ENCODE data around the gene UBA1. TPM values are rescaled to one million over a fixed set of nuclear protein-coding genes. Genes with fewer than 3 reads are reported as not detected.

The UBA1 gene
- total and polyA plus RNA-seq, 4 experiments from 2014 or later, result 129 to 167 (median 142) TPM

GRCh38 chrX:47218280-47218919 lies 24.8 kb downstream of the UBA1 start, which contains the start of gene CDK16:
CDK16 (plus strand) TSS chrX:47218681; CDS start chrX:47223558, 4,877 bp downstream.
- H3K36me3 Mint-ChIP-seq, result peaks cover 23 to 51% of the 10 kb centered on the region in 2 donors
- intact Hi-C loops (cut with micrococcal nuclease), result loop anchor here (1.0 to 5.0 kb wide), 7 partner anchors 15 to 434 kb away; partner anchors contain the start of genes ELK1, UBA1, USP11 and ZNF41
- DNase-seq, result peak; percentile 76 to 94 (median 89)

GRCh38 chrX:47218920-47219815 lies 25.5 kb downstream of the UBA1 start:
- CTCF ChIA-PET (ENCODE audit: partially characterized antibody), result no interaction called here
- Histone ChIP-seq H3K4me1 (ENCODE audit: insufficient read depth, low read length) (peaks cover 30% of the 10 kb centered on the region), H3K36me3 (ENCODE audit: insufficient read depth, low read length) (peaks cover 24% of the 10 kb centered on the region), H3K27me3 (ENCODE audit: insufficient read depth, low read length) (no peaks in the 10 kb centered on the region), H3K9me3 (ENCODE audit: control insufficient read depth in 1 of 2, low read length in 2 of 2) (no peaks in the 10 kb centered on the region), H3K4me3 (ENCODE audit: low read length in 2 of 2) (peak overlapping the region; percentile 42 to 70), H3K27ac (ENCODE audit: low read depth, low read length) (peak overlapping the region; percentile 99)
- intact Hi-C loops (cut with micrococcal nuclease), result loop anchor here (1.0 to 5.0 kb wide), 7 partner anchors 14 to 433 kb away; partner anchors contain the start of genes ELK1, UBA1, USP11 and ZNF41
- peaks cover 26 to 56% (median 41%) of the 10 kb centered on the region in 4 donors for H3K4me1 Mint-ChIP-seq
- DNase-seq, result peak in 2 of 5 donors; percentile 13 to 18
- H3K27me3 Mint-ChIP-seq, result no peaks in the 10 kb centered on the region
- H3K9me3 Mint-ChIP-seq, result peaks cover 0 to 3% (median 0%) of the 10 kb centered on the region in 8 donors
- peaks cover 25 to 53% of the 10 kb centered on the region in 2 donors for H3K36me3 Mint-ChIP-seq
- POLR2A ChIA-PET (ENCODE audit: partially characterized antibody), result interaction anchor here (0.8 to 7.0 kb wide), 9 partner anchors 11 to 328 kb away, joined by 3 to 85 read pairs (median 6); partner anchors contain the start of genes NDUFB11, RBM10 and USP11
- peak overlapping the region; percentile 89 to 97 (median 94) for H3K4me3 Mint-ChIP-seq
- peak overlapping the region; percentile 81 to 98 (median 95) for H3K27ac Mint-ChIP-seq

More at GRCh38 chrX:47218280-47218919, 24.8 kb downstream of the UBA1 start, which contains the start of gene CDK16:
- Mint-ChIP-seq H3K4me3 (peak within 1 kb of the TSS; percentile 89 to 99 (median 96)), H3K4me1 (peaks cover 26 to 56% (median 41%) of the 10 kb centered on the region in 4 donors), H3K9me3 (peaks cover 0 to 3% (median 0%) of the 10 kb centered on the region in 8 donors), H3K27me3 (no peaks in the 10 kb centered on the region), H3K27ac (peak within 1 kb of the TSS; percentile 95 to 100 (median 99))
- Histone ChIP-seq H3K9me3 (ENCODE audit: control insufficient read depth in 1 of 2, low read length in 2 of 2) (no peaks in the 10 kb centered on the region), H3K36me3 (ENCODE audit: insufficient read depth, low read length) (peaks cover 20% of the 10 kb centered on the region), H3K4me3 (ENCODE audit: low read length in 2 of 2) (peak within 1 kb of the TSS; percentile 70 to 73), H3K27ac (ENCODE audit: low read depth, low read length) (peak within 1 kb of the TSS; percentile 99), H3K4me1 (ENCODE audit: insufficient read depth, low read length) (peaks cover 30% of the 10 kb centered on the region), H3K27me3 (ENCODE audit: insufficient read depth, low read length) (no peaks in the 10 kb centered on the region)
- ChIA-PET CTCF (ENCODE audit: partially characterized antibody) (interaction anchor here (0.9 to 1.0 kb wide), 2 partner anchors 27 to 167 kb away, joined by 3 read pairs; no protein-coding TSS in a partner anchor), POLR2A (ENCODE audit: partially characterized antibody) (interaction anchor here (0.7 to 7.0 kb wide), 19 partner anchors 10 to 1356 kb away, joined by 3 to 85 read pairs (median 4); partner anchors contain the start of genes NDUFB11, RBM10, RBM3 and TIMP1)

GRCh38 chrX:47221756-47222155 lies 28.1 kb downstream of the UBA1 start:
- H3K36me3 ChIP-seq (ENCODE audit: insufficient read depth, low read length), result peaks cover 39% of the 10 kb centered on the region
- CTCF ChIA-PET (ENCODE audit: partially characterized antibody), result interaction anchor here (1.4 kb wide), 1 partner anchor 162 kb away, joined by 5 read pairs; no protein-coding TSS in a partner anchor
- POLR2A ChIA-PET (ENCODE audit: partially characterized antibody), result interaction anchor here (0.6 to 7.0 kb wide), 2 partner anchors 10 to 16 kb away, joined by 3 to 85 read pairs; partner anchors contain the start of gene USP11
- peaks cover 22 to 48% (median 35%) of the 10 kb centered on the region in 4 donors for H3K4me1 Mint-ChIP-seq
- H3K9me3 ChIP-seq (ENCODE audit: control insufficient read depth in 1 of 2, low read length in 2 of 2), result no peaks in the 10 kb centered on the region
- peaks cover 0 to 3% (median 0%) of the 10 kb centered on the region in 8 donors for H3K9me3 Mint-ChIP-seq
- H3K27me3 ChIP-seq (ENCODE audit: insufficient read depth, low read length), result no peaks in the 10 kb centered on the region
- H3K27ac ChIP-seq (ENCODE audit: low read depth, low read length), result no peak overlapping the region
- peak overlapping the region in 1 of 8 donors; percentile 10 for H3K4me3 Mint-ChIP-seq
- peaks cover 29% of the 10 kb centered on the region for H3K4me1 ChIP-seq (ENCODE audit: insufficient read depth, low read length)
- no peaks in the 10 kb centered on the region for H3K27me3 Mint-ChIP-seq
- H3K4me3 ChIP-seq (ENCODE audit: low read length in 2 of 2), result no peak overlapping the region
- peaks cover 31 to 56% of the 10 kb centered on the region in 2 donors for H3K36me3 Mint-ChIP-seq
- intact Hi-C loops (cut with micrococcal nuclease), result no loop called here
- peak overlapping the region in 3 of 7 donors; percentile 11 to 69 (median 62) for H3K27ac Mint-ChIP-seq
- DNase-seq, result no peak

DNA sequence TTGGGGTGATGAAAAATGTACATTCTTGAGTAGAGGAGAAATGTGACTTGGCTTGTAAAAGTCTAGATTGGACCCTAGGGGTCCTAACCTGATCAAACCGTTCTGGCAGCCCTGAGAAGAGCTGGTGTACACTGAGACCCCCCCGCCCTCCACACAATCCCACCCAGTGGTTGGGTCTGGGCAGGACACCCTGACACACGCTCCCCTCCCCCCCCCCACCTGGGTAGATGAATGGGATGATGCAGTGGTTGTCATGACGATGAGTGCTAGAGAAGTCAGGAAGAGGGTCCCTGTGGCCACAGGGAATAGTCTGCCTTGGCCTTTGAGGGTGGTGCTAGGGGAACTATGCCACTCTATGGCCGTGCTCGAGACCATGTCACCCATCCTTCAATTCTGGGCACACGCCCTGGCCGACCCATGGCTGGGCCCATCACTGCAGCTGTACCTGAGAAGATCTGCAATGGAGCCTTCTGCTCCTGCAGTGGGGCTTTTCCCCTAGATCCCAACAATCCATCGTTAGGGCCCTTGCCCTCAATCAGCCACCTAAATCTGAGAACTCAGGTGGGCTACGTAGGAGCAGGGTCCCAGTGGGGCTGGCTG lies 29.2 kb downstream of the UBA1 start:
- Histone ChIP-seq H3K36me3 (ENCODE audit: insufficient read depth, low read length) (peaks cover 41% of the 10 kb centered on the region), H3K4me1 (ENCODE audit: insufficient read depth, low read length) (peaks cover 22% of the 10 kb centered on the region), H3K27me3 (ENCODE audit: insufficient read depth, low read length) (no peaks in the 10 kb centered on the region), H3K4me3 (ENCODE audit: low read length in 2 of 2) (no peak overlapping the region), H3K27ac (ENCODE audit: low read depth, low read length) (no peak overlapping the region), H3K9me3 (ENCODE audit: control insufficient read depth in 1 of 2, low read length in 2 of 2) (no peaks in the 10 kb centered on the region)
- intact Hi-C loops (cut with micrococcal nuclease), result no loop called here
- ChIA-PET POLR2A (ENCODE audit: partially characterized antibody) (interaction anchor here (7.0 kb wide), 1 partner anchor 9 kb away, joined by 85 read pairs; the partner anchor contains the start of gene USP11), CTCF (ENCODE audit: partially characterized antibody) (no interaction called here)
- H3K4me1 Mint-ChIP-seq, result peaks cover 16 to 37% (median 27%) of the 10 kb centered on the region in 4 donors
- peak overlapping the region in 1 of 7 donors; percentile 55 for H3K27ac Mint-ChIP-seq
- H3K27me3 Mint-ChIP-seq, result no peaks in the 10 kb centered on the region
- H3K36me3 Mint-ChIP-seq, result peaks cover 41 to 55% of the 10 kb centered on the region in 2 donors
- no peak overlapping the region for H3K4me3 Mint-ChIP-seq
- DNase-seq, result no peak
- peaks cover 0 to 3% (median 0%) of the 10 kb centered on the region in 8 donors for H3K9me3 Mint-ChIP-seq

DNA sequence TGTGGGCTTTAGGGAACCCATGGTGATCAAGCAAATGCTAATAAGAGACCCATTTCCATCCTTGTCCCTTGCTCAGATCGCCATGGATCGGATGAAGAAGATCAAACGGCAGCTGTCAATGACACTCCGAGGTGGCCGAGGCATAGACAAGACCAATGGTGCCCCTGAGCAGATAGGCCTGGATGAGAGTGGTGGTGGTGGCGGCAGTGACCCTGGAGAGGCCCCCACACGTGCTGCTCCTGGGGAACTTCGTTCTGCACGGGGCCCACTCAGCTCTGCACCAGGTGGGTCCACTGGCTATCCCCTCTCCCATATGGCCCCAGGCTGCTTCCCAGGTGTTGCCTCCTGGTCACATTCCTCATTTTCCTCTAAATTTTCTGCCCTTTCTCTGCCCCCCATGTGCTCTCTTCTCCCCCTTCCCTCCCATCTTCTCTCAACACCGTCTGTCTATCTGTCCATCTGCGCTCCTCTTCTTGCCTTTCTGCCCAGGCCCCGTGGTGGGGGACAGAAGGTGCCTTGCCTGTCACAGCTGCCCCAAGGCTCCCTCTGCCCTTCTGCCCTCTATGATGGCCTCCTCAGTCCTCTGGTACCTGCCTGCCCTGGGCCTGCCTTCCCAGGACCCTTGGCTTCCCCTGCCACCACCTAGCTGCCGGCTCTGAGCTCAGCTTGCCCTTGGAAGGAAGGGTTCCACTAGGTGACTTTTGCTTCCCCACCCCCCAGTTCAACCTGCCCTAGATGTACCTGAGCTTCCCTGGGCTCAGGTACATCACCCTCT lies 30.0 kb downstream of the UBA1 start:
- no peak for DNase-seq
- no peak overlapping the region for H3K4me3 Mint-ChIP-seq
- no peak overlapping the region for H3K4me3 ChIP-seq (ENCODE audit: low read length in 2 of 2)
- no peaks in the 10 kb centered on the region for H3K27me3 ChIP-seq (ENCODE audit: insufficient read depth, low read length)
- peaks cover 41% of the 10 kb centered on the region for H3K36me3 ChIP-seq (ENCODE audit: insufficient read depth, low read length)
- H3K27me3 Mint-ChIP-seq, result no peaks in the 10 kb centered on the region
- CTCF ChIA-PET (ENCODE audit: partially characterized antibody), result no interaction called here
- peaks cover 0 to 3% (median 0%) of the 10 kb centered on the region in 8 donors for H3K9me3 Mint-ChIP-seq
- peaks cover 47 to 58% of the 10 kb centered on the region in 2 donors for H3K36me3 Mint-ChIP-seq
- intact Hi-C loops (cut with micrococcal nuclease), result no loop called here
- H3K4me1 ChIP-seq (ENCODE audit: insufficient read depth, low read length), result peaks cover 22% of the 10 kb centered on the region
- POLR2A ChIA-PET (ENCODE audit: partially characterized antibody), result no interaction called here
- no peak overlapping the region for H3K27ac ChIP-seq (ENCODE audit: low read depth, low read length)
- H3K4me1 Mint-ChIP-seq, result peaks cover 16 to 31% (median 26%) of the 10 kb centered on the region in 4 donors
- no peaks in the 10 kb centered on the region for H3K9me3 ChIP-seq (ENCODE audit: control insufficient read depth in 1 of 2, low read length in 2 of 2)
- H3K27ac Mint-ChIP-seq, result peak overlapping the region in 2 of 7 donors; percentile 27 to 43

Measured in CD4-positive, alpha-beta memory T cell (primary cell).